Liver (tissue), 9 donors: ENCODE measurements around the gene ZFP36. TPM values are rescaled to one million over a fixed set of nuclear protein-coding genes. Genes with fewer than 3 reads are reported as not detected.

ENCODE experiments used
- DNase-seq: peaks from one replicate; pipeline ENCODE4 v3.0.0-alpha.2; 2017; ENCODE audit warnings: low spot score
- H3K27ac ChIP-seq, 2 donors: one replicate each; pipeline ENCODE4 v1.7.0; 2013; ENCODE audit warnings: inconsistent platforms in 2 of 2, low read length in 2 of 2, control low read depth in 1 of 2, low read depth in 1 of 2, mild to moderate bottlenecking in 1 of 2
- H3K27me3 ChIP-seq, 4 donors: one replicate each; pipeline versions ENCODE4 v1.6.1 to v1.7.0; 2013; ENCODE audit warnings: low read length in 3 of 4, inconsistent platforms in 1 of 4, mild to moderate bottlenecking in 1 of 4, moderate library complexity in 1 of 4; ENCODE audit not compliant: control insufficient read depth in 4 of 4, insufficient read depth in 4 of 4
- H3K36me3 ChIP-seq, 4 donors: one replicate each; pipeline versions ENCODE4 v1.6.1 to v1.7.0; 2013; ENCODE audit warnings: low read length in 3 of 4, mild to moderate bottlenecking in 3 of 4, low read depth in 1 of 4, moderate library complexity in 1 of 4; ENCODE audit not compliant: control insufficient read depth in 4 of 4, insufficient read depth in 3 of 4
- H3K4me1 ChIP-seq, 4 donors: one replicate each; pipeline versions ENCODE4 v1.6.1 to v1.7.0; 2013; ENCODE audit warnings: low read length in 3 of 4, mild to moderate bottlenecking in 3 of 4, moderate library complexity in 1 of 4; ENCODE audit not compliant: control insufficient read depth in 4 of 4, insufficient read depth in 4 of 4
- H3K4me3 ChIP-seq, 3 donors: one replicate each; pipeline versions ENCODE4 v1.6.1 to v1.7.0; 2013; ENCODE audit warnings: low read length in 3 of 3, control low read depth in 1 of 3, low read depth in 1 of 3, mild to moderate bottlenecking in 1 of 3
- H3K9ac ChIP-seq, 2 donors: one replicate each; pipeline ENCODE4 v1.7.0; 2013; ENCODE audit warnings: low read length in 2 of 2, mild to moderate bottlenecking in 2 of 2, moderate library complexity in 2 of 2, control low read depth in 1 of 2, low read depth in 1 of 2
- H3K9me3 ChIP-seq, 4 donors: one replicate each; pipeline versions ENCODE4 v1.6.1 to v1.7.0; 2013; ENCODE audit warnings: low read length in 3 of 4; ENCODE audit not compliant: control insufficient read depth in 4 of 4
- CTCF ChIP-seq: fragments of 150-350 bp; IDR thresholded peaks from 2 replicates; pipeline ENCODE4 v1.5.1; 2017; ENCODE audit warnings: improper control_type of control experiment, low read depth, low read length; ENCODE audit not compliant: missing input control
- EGR1 ChIP-seq, 2 donors: IDR thresholded peaks; 2 replicates each; pipeline ENCODE4 v1.6.1; 2016 to 2018; ENCODE audit warnings: antibody characterized with exemption in 2 of 2, low read depth in 2 of 2
- FOXA2 ChIP-seq: IDR thresholded peaks from 2 replicates; pipeline ENCODE4 v1.6.1; 2016; ENCODE audit warnings: antibody characterized with exemption
- GABPA ChIP-seq, 2 donors: IDR thresholded peaks in 1 of 2; conservative IDR thresholded peaks in 1 of 2; 2 replicates each; pipeline ENCODE4 v1.6.1; 2016; ENCODE audit warnings: antibody characterized with exemption in 2 of 2, mild to moderate bottlenecking in 1 of 2, moderate library complexity in 1 of 2
- HNF4A ChIP-seq, 2 donors: conservative IDR thresholded peaks; 2 replicates each; pipeline ENCODE4 v1.6.1; 2016; ENCODE audit warnings: antibody characterized with exemption in 2 of 2, mild to moderate bottlenecking in 2 of 2
- HNF4G ChIP-seq: IDR thresholded peaks from 2 replicates; pipeline ENCODE4 v1.6.1; 2016; ENCODE audit warnings: antibody characterized with exemption
- JUND ChIP-seq, 2 donors: IDR thresholded peaks; 2 replicates each; pipeline ENCODE4 v1.6.1; 2016; ENCODE audit warnings: antibody characterized with exemption in 2 of 2
- RAD21 ChIP-seq, 2 donors: IDR thresholded peaks; 2 replicates each; pipeline ENCODE4 v1.6.1; 2016; ENCODE audit warnings: antibody characterized with exemption in 2 of 2, mild to moderate bottlenecking in 2 of 2
- RXRA ChIP-seq, 2 donors: IDR thresholded peaks; 2 replicates each; pipeline ENCODE4 v1.6.1; 2017 to 2018; ENCODE audit warnings: antibody characterized with exemption in 2 of 2, mild to moderate bottlenecking in 1 of 2
- SP1 ChIP-seq: IDR thresholded peaks from 2 replicates; pipeline ENCODE4 v1.6.1; 2018; ENCODE audit warnings: antibody characterized with exemption, mild to moderate bottlenecking
- TAF1 ChIP-seq: conservative IDR thresholded peaks from 2 replicates; pipeline ENCODE4 v1.6.1; 2016; ENCODE audit warnings: antibody characterized with exemption, mild to moderate bottlenecking
- YY1 ChIP-seq: IDR thresholded peaks from 2 replicates; pipeline ENCODE4 v1.6.1; 2016; ENCODE audit warnings: antibody characterized with exemption, mild to moderate bottlenecking
- WGBS: extraction: QIAGEN DNeasy Blood & Tissue Kit; methylation state at CpG from one replicate; pipeline ENCODE4 v1.1.7; 2013; 5-methylcytosine and 5-hydroxymethylcytosine counted together
- polyA plus RNA-seq, 2 donors: library from polyadenylated mRNA; stranded (reverse) in 1 of 2; unstranded in 1 of 2; fragments of 200-250 nt in 1 of 2; fragments of >200 nt in 1 of 2; fragmentation: Nextera tagmentation in 1 of 2; extraction: Ambion mirVana in 1 of 2; gene quantifications; one replicate each; pipeline versions ENCODE4 v1.2.1 to v1.2.3, GENCODE V29; 2013 to 2015
- total RNA-seq, 2 donors: library from RNA; depleted of rRNA; stranded (reverse); fragments of >200 nt; gene quantifications; one replicate each; pipeline ENCODE4 v1.2.3, GENCODE V29; 2014
- TF ChIP-seq, protein P1 (sequence below): IDR thresholded peaks from 2 replicates; pipeline ENCODE4 v1.6.1; 2016; ENCODE audit warnings: antibody characterized with exemption
- TF ChIP-seq, protein P2 (sequence below): IDR thresholded peaks from 2 replicates; pipeline ENCODE4 v1.6.1; 2016; ENCODE audit warnings: antibody characterized with exemption
- donor health status: healthy.
- donor health status: healthy.
- donor health status: healthy.
- donor health status: healthy.
- donor health status: healthy.

ZFP36 gene
- total and polyA plus RNA-seq, 4 donors: 3.6 to 91.9 (median 35.5) TPM

GRCh38 chr19:39430675-39431593 is 24.3 kb downstream of the ZFP36 start:
- H3K4me3 ChIP-seq: no peak overlapping the region
- 75% methylated on average over 25 of the region's 25 CpGs for WGBS
- no peak for TF ChIP-seq RXRA (IDR thresholded peaks at IDR 0.05)
- TF ChIP-seq CTCF: no peak
- no peak for TF ChIP-seq RAD21 (IDR thresholded peaks at IDR 0.05)
- TF ChIP-seq, protein P1, sequence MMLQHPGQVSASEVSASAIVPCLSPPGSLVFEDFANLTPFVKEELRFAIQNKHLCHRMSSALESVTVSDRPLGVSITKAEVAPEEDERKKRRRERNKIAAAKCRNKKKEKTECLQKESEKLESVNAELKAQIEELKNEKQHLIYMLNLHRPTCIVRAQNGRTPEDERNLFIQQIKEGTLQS: no peak
- no peak for TF ChIP-seq EGR1 (IDR thresholded peaks at IDR 0.05; ENCODE audit: low read depth in 2 of 2)
- no peak for TF ChIP-seq GABPA (IDR thresholded peaks at IDR 0.05 in 1 of 2, conservative IDR thresholded peaks at IDR 0.05 in 1 of 2)
- TF ChIP-seq FOXA2: no peak
- TF ChIP-seq SP1: peak; percentile 21
- no peak for TF ChIP-seq TAF1
- TF ChIP-seq JUND (IDR thresholded peaks at IDR 0.05): peak; percentile 50 to 57
- peak overlapping the region; percentile 49 to 75 for H3K27ac ChIP-seq
- peaks cover 2 to 19% (median 14%) of the 10 kb centered on the region in 4 donors for H3K4me1 ChIP-seq
- H3K27me3 ChIP-seq: no peaks in the 10 kb centered on the region
- H3K9ac ChIP-seq: no peak overlapping the region
- H3K36me3 ChIP-seq: peaks cover 15 to 24% (median 17%) of the 10 kb centered on the region in 4 donors
- no peaks in the 10 kb centered on the region for H3K9me3 ChIP-seq
- DNase-seq: no peak

DNA sequence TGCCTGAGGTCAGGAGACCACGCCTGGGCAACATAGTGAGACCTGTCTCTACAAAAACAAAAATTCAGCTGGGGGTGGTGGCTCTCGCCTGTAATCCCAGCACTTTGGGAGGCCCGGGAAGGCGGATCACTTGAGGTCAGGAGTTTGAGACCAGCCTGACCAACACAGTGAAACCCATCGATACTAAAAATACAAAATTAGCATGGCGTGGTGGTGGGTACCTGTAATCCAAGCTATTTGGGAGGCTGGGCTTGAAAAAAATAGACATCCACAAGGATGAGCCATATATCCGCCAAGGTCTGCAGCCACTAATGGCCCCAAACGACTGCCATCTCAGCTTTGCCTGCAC is 26.0 kb downstream of the ZFP36 start:
- Histone ChIP-seq H3K27me3 (no peaks in the 10 kb centered on the region), H3K9ac (no peak overlapping the region), H3K4me1 (peaks cover 4 to 27% (median 17%) of the 10 kb centered on the region in 4 donors), H3K36me3 (peaks cover 15 to 24% (median 17%) of the 10 kb centered on the region in 4 donors), H3K9me3 (no peaks in the 10 kb centered on the region), H3K27ac (no peak overlapping the region), H3K4me3 (no peak overlapping the region)
- WGBS: 96% methylated on average over 8 of the region's 8 CpGs
- TF ChIP-seq JUND (IDR thresholded peaks at IDR 0.05): no peak
- no peak for DNase-seq

GRCh38 chr19:39433480-39434079 is 26.9 kb downstream of the ZFP36 start:
- Histone ChIP-seq H3K4me3 (no peak overlapping the region), H3K27me3 (no peaks in the 10 kb centered on the region), H3K4me1 (peaks cover 4 to 27% (median 17%) of the 10 kb centered on the region in 4 donors), H3K9ac (no peak overlapping the region), H3K36me3 (peaks cover 15 to 24% (median 17%) of the 10 kb centered on the region in 4 donors), H3K9me3 (no peaks in the 10 kb centered on the region), H3K27ac (no peak overlapping the region)
- 96% methylated on average over 8 of the region's 8 CpGs for WGBS
- no peak for DNase-seq
- TF ChIP-seq RAD21 (IDR thresholded peaks at IDR 0.05) (no peak), JUND (IDR thresholded peaks at IDR 0.05) (no peak), HNF4G (no peak), SP1 (no peak), GABPA (IDR thresholded peaks at IDR 0.05 in 1 of 2, conservative IDR thresholded peaks at IDR 0.05 in 1 of 2) (no peak), YY1 (no peak), EGR1 (IDR thresholded peaks at IDR 0.05; ENCODE audit: low read depth in 2 of 2) (no peak), RXRA (IDR thresholded peaks at IDR 0.05) (no peak), HNF4A (conservative IDR thresholded peaks at IDR 0.05) (no peak), TAF1 (no peak)
- TF ChIP-seq, protein P2, sequence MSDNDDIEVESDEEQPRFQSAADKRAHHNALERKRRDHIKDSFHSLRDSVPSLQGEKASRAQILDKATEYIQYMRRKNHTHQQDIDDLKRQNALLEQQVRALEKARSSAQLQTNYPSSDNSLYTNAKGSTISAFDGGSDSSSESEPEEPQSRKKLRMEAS: no peak
- TF ChIP-seq, protein P1: no peak
